Lung (tissue), 12 donors: ENCODE data around the gene GULP1. TPM values are rescaled to one million over a fixed set of nuclear protein-coding genes. Genes with fewer than 3 reads are reported as not detected.

Source experiments
- ATAC-seq: fragments of 200-7000 bp; cut with Tn5 transposase; one replicate; pipeline ENCODE4 v1.9.1; 2020; ENCODE audit warnings: moderate number of reproducible peaks; ENCODE audit not compliant: insufficient read depth, low FRiP score
- DNase-seq, 3 donors: peaks; one replicate each; pipeline ENCODE4 v3.0.0-alpha.2; 2013 to 2017
- H3K27ac ChIP-seq, 2 donors: one replicate each; pipeline ENCODE4 v1.5.1; 2013; ENCODE audit warnings: mild to moderate bottlenecking in 2 of 2, moderate library complexity in 2 of 2, control low read depth in 1 of 2, inconsistent platforms in 1 of 2, low read depth in 1 of 2, low read length in 1 of 2
- H3K27me3 ChIP-seq, 3 donors: one replicate each; pipeline ENCODE4 v1.5.1; 2013; ENCODE audit warnings: low read length in 2 of 3; ENCODE audit not compliant: control insufficient read depth in 3 of 3, insufficient read depth in 3 of 3
- H3K36me3 ChIP-seq, 4 donors: one replicate each; pipeline ENCODE4 v1.5.1; 2013; ENCODE audit warnings: low read length in 4 of 4, mild to moderate bottlenecking in 1 of 4, moderate library complexity in 1 of 4; ENCODE audit not compliant: control insufficient read depth in 4 of 4, insufficient read depth in 4 of 4
- H3K4me1 ChIP-seq, 5 donors: one replicate each; pipeline ENCODE4 v1.5.1; 2013; ENCODE audit warnings: low read length in 5 of 5, mild to moderate bottlenecking in 2 of 5, moderate library complexity in 1 of 5; ENCODE audit not compliant: control insufficient read depth in 5 of 5, insufficient read depth in 5 of 5
- H3K4me3 ChIP-seq: one replicate; pipeline ENCODE4 v1.5.1; 2013; ENCODE audit warnings: mild to moderate bottlenecking, control low read depth, moderate library complexity
- H3K9ac ChIP-seq, 2 donors: one replicate each; pipeline ENCODE4 v1.5.1; 2013; ENCODE audit warnings: low read length in 2 of 2, control low read depth in 1 of 2; ENCODE audit not compliant: insufficient read depth in 1 of 2
- H3K9me3 ChIP-seq, 4 donors: one replicate each; pipeline ENCODE4 v1.5.1; 2013; ENCODE audit warnings: low read length in 3 of 4, mild to moderate bottlenecking in 1 of 4, moderate library complexity in 1 of 4; ENCODE audit not compliant: control insufficient read depth in 4 of 4, insufficient read depth in 3 of 4
- whole genome bisulfite sequencing, 2 donors: extraction: QIAGEN DNeasy Blood & Tissue Kit; methylation state at CpG; one replicate each; pipeline ENCODE4 v1.1.7; 2013; 5-methylcytosine and 5-hydroxymethylcytosine counted together
- polyA plus RNA-seq, 2 donors: library from polyadenylated mRNA; stranded (reverse); fragments of 200-250 nt; gene quantifications; one replicate each; pipeline ENCODE4 v1.2.1, GENCODE V29; 2013
- total RNA-seq, 2 donors: library from RNA; depleted of rRNA in 1 of 2; stranded (reverse); fragments of >200 nt in 1 of 2; gene quantifications; one replicate each; pipeline ENCODE4 v1.2.1, GENCODE V29; 2014 to 2021
- TF ChIP-seq, protein P1 (sequence below): IDR thresholded peaks from 2 replicates; pipeline ENCODE4 v1.5.1; 2012; ENCODE audit warnings: mild to moderate bottlenecking; ENCODE audit errors: control extremely low read depth, extremely low read depth
- donor health status: control.
- donor health status: control.
- donor health status: Bipolar disorder and iron deficiency.
- donor health status: healthy.
- donor health status: DM: yes; HTN: yes; CAD: no.

Gene GULP1
- total and polyA plus RNA-seq, 4 donors = 9.1 to 86.7 (median 20.1) TPM

DNA sequence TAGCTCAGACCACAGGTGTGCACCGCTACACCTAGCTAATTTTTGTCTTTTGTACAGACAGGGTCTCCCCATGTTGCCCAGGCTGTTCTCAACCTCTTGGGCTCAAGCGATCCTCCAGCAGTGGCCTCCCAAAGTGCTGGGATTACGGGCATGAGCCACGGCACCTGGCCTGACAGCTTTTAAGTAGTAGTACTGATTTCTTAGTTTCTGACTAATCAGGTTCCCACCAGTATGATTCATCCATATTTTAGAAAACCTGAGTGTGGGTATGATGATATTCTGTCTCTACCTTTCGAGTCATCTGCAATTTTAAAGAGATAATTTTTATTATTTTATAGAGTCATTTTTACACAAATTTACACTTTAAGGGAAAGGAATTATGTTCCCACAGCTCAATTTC lies 46.4 kb upstream of the GULP1 start:
- H3K9me3 ChIP-seq = no peaks in the 10 kb centered on the region
- ATAC-seq (no peak), DNase-seq (no peak)
- WGBS, 2 donors = 91 to 94% methylated on average over 5 of the region's 5 CpGs
- H3K9ac ChIP-seq = no peak overlapping the region
- H3K4me3 ChIP-seq = no peak overlapping the region
- H3K36me3 ChIP-seq = no peaks in the 10 kb centered on the region
- H3K27ac ChIP-seq = no peak overlapping the region
- no peaks in the 10 kb centered on the region for H3K27me3 ChIP-seq
- TF ChIP-seq, protein P1, sequence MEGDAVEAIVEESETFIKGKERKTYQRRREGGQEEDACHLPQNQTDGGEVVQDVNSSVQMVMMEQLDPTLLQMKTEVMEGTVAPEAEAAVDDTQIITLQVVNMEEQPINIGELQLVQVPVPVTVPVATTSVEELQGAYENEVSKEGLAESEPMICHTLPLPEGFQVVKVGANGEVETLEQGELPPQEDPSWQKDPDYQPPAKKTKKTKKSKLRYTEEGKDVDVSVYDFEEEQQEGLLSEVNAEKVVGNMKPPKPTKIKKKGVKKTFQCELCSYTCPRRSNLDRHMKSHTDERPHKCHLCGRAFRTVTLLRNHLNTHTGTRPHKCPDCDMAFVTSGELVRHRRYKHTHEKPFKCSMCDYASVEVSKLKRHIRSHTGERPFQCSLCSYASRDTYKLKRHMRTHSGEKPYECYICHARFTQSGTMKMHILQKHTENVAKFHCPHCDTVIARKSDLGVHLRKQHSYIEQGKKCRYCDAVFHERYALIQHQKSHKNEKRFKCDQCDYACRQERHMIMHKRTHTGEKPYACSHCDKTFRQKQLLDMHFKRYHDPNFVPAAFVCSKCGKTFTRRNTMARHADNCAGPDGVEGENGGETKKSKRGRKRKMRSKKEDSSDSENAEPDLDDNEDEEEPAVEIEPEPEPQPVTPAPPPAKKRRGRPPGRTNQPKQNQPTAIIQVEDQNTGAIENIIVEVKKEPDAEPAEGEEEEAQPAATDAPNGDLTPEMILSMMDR = no peak
- H3K4me1 ChIP-seq = no peaks in the 10 kb centered on the region

DNA sequence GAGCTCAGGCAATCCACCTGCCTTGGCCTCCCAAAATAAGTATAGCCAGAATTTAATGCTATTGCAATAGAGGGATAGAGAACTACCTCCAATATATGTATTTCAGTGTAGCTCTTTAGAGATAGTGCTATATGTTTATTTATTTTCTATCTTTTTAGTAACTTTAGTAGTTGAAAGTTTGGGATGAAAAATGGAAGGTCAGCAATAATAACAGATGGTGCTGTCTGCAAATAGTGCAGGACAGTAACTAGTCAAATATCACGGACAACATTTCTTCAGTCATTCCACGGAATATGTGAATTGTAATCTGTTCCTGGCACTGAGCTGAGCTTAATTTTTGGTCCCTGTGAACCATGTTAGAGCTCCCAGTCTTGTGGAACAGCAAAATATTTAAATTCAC lies 43.2 kb upstream of the GULP1 start:
- DNase-seq (no peak), ATAC-seq (no peak)
- H3K4me1 ChIP-seq = no peaks in the 10 kb centered on the region
- H3K9ac ChIP-seq = no peak overlapping the region
- no peaks in the 10 kb centered on the region for H3K36me3 ChIP-seq
- H3K27me3 ChIP-seq = no peaks in the 10 kb centered on the region
- no peak overlapping the region for H3K27ac ChIP-seq
- TF ChIP-seq, protein P1 = no peak
- H3K4me3 ChIP-seq = no peak overlapping the region
- H3K9me3 ChIP-seq = no peaks in the 10 kb centered on the region
- WGBS, 2 donors = 90 to 91% methylated on average over 2 of the region's 2 CpGs

DNA sequence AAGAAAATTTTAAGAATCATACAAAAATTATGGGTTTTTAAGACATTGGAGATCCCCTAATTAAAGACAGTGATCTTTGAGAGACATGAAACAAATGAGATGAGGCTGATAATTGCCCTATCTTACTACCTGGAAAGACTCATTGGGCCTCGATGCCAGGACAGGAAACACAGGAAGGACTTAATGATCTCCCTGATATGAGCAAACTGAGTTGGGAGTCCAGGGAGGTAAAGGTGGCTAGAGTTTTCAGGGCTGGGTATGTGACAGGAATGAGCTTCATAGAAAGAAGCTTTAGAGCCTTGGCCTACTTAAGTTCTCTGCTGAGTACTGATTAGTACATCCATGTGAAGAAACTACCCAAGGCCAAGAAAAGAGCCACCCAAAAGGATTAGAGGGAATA lies 40.6 kb upstream of the GULP1 start:
- H3K4me3 ChIP-seq = no peak overlapping the region
- ATAC-seq (no peak), DNase-seq (no peak)
- H3K9ac ChIP-seq = no peak overlapping the region
- 67 to 70% methylated on average over 1 of the region's 1 CpG for WGBS, 2 donors
- H3K27me3 ChIP-seq = no peaks in the 10 kb centered on the region
- H3K36me3 ChIP-seq = no peaks in the 10 kb centered on the region
- no peak overlapping the region for H3K27ac ChIP-seq
- TF ChIP-seq, protein P1 = no peak
- no peaks in the 10 kb centered on the region for H3K4me1 ChIP-seq
- H3K9me3 ChIP-seq = peaks cover 0 to 3% (median 0%) of the 10 kb centered on the region in 4 donors

DNA sequence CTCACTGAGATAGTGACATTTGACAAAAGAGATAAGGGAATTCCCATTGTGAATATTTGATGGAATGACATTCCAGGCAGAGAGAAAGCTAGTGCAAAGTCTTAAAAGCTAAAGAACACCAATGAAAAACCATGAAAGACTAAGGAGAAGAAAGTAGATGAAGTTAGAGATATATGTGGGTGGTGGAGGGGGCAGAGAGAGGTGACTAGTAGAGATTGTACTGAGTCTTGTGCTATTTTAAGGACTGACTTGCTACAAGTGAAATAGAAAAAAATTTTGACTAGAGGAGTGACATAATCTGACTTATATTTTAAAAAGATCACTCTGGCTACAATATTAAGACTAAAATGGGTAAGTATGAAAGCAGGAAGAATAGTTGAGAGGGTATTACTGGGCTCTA lies 35.3 kb upstream of the GULP1 start:
- no peak overlapping the region for H3K4me3 ChIP-seq
- H3K4me1 ChIP-seq = no peaks in the 10 kb centered on the region
- H3K27ac ChIP-seq = no peak overlapping the region
- H3K9ac ChIP-seq = no peak overlapping the region
- H3K9me3 ChIP-seq = peaks cover 0 to 3% (median 0%) of the 10 kb centered on the region in 4 donors
- no peaks in the 10 kb centered on the region for H3K36me3 ChIP-seq
- no peaks in the 10 kb centered on the region for H3K27me3 ChIP-seq
- TF ChIP-seq, protein P1 = no peak
- ATAC-seq (no peak), DNase-seq (no peak)
